ENCODE data around the gene SLC6A2.
"Not testable (repeated sequence)": the region's sequence is repeated elsewhere in the genome, so short reads cannot be mapped to it uniquely, and the experiment has no call there.

DNA sequence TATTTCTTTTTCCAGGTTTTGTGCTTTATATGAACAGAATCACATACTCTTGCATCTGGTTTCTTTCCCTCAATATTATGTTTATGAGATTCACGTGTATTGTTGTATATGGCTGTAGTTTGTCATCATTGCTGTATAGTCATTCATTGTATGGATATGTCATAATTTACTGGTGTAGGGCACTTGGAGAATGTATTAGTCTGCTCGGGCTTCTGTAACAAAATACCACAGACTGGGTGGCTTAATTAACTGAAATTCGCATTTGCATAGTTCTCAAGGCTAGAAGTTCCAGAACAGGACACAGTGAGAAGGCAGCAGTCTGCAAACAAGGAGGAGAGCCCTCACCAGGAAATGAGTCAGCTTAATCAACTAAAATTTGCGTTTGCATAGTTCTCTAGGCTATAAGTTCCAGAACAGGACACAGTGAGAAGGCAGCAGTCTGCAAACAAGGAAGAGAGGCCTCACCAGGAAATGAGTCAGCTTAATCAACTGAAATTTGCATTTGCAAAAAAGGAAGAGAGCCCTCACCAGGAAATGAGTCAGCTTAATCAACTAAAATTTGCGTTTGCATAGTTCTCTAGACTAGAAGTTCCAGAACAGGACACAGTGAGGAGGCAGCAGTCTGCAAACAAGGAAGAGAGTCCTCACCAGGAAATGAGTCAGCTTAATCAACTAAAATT, 96.8 kb downstream of the SLC6A2 start:
- not testable (repeated sequence) for TF ChIP-seq POLR2AphosphoS5 (IDR thresholded peaks at IDR 0.05)
- TF ChIP-seq, protein P1, sequence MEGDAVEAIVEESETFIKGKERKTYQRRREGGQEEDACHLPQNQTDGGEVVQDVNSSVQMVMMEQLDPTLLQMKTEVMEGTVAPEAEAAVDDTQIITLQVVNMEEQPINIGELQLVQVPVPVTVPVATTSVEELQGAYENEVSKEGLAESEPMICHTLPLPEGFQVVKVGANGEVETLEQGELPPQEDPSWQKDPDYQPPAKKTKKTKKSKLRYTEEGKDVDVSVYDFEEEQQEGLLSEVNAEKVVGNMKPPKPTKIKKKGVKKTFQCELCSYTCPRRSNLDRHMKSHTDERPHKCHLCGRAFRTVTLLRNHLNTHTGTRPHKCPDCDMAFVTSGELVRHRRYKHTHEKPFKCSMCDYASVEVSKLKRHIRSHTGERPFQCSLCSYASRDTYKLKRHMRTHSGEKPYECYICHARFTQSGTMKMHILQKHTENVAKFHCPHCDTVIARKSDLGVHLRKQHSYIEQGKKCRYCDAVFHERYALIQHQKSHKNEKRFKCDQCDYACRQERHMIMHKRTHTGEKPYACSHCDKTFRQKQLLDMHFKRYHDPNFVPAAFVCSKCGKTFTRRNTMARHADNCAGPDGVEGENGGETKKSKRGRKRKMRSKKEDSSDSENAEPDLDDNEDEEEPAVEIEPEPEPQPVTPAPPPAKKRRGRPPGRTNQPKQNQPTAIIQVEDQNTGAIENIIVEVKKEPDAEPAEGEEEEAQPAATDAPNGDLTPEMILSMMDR (IDR thresholded peaks at IDR 0.05), result not testable (repeated sequence)
